GM18868 (cell line): ENCODE data around the gene UBL5.

Experiments used
- ATAC-seq: cut with Tn5 transposase; IDR thresholded peaks from one replicate; pipeline ENCODE4 v1.9.1; 2021; ENCODE audit warnings: mild to moderate bottlenecking, moderate library complexity; ENCODE audit not compliant: unreplicated experiment

UBL5 gene

GRCh38 chr19:9878511-9879196 lies 50.9 kb downstream of the UBL5 start:
- ATAC-seq, result no peak
